OCI-LY3 (cell line): Measurements from ENCODE around the gene FDX2.

Source experiments
- H2AFZ ChIP-seq: fragments of 200-600, 300-600 bp; shearing (Covaris generic); 2 replicates; pipeline ENCODE4 v1.6.0; 2014; ENCODE audit warnings: antibody characterized with exemption, low read depth, low read length
- H3K27ac ChIP-seq: fragments of 200-600, 300-600 bp; sonication (generic); 2 replicates; pipeline ENCODE4 v1.5.1; 2014; ENCODE audit warnings: mild to moderate bottlenecking, low read length, moderate library complexity, mixed read lengths
- H3K27me3 ChIP-seq: fragments of 200-600, 300-600 bp; sonication (generic); 2 replicates; pipeline ENCODE4 v1.6.1; 2014; ENCODE audit warnings: low read depth, low read length, mixed read lengths
- H3K36me3 ChIP-seq: fragments of 200-600, 300-600 bp; sonication (generic); replicated peaks from 2 replicates; pipeline ENCODE3; 2014; ENCODE audit warnings: low read depth, low read length, mixed read lengths
- H3K4me1 ChIP-seq: fragments of 300-600, 200-600 bp; sonication (generic); 2 replicates; pipeline ENCODE4 v1.6.1; 2014; ENCODE audit warnings: low read length, mixed read lengths
- H3K4me2 ChIP-seq: fragments of 200-600, 300-600 bp; sonication (generic); 2 replicates; pipeline ENCODE4 v1.6.1; 2014; ENCODE audit warnings: low read length, mixed read lengths
- H3K4me3 ChIP-seq: fragments of 300-600, 200-600 bp; sonication (generic); 2 replicates; pipeline ENCODE4 v1.5.1; 2014; ENCODE audit warnings: antibody characterized with exemption, mild to moderate bottlenecking, low read length, moderate library complexity
- H3K79me2 ChIP-seq: fragments of 300-600, 200-600 bp; shearing (Covaris generic); 2 replicates; pipeline ENCODE4 v1.6.1; 2014; ENCODE audit warnings: mild to moderate bottlenecking, low read length, mixed read lengths
- H3K9ac ChIP-seq: fragments of 300-600, 200-600 bp; shearing (Covaris generic); 2 replicates; pipeline ENCODE4 v1.6.0; 2014; ENCODE audit warnings: mild to moderate bottlenecking, low read length, moderate library complexity
- H3K9me3 ChIP-seq: fragments of 200-600, 300-600 bp; shearing (Covaris generic); 2 replicates; pipeline ENCODE4 v1.6.1; 2014; ENCODE audit warnings: low read length, mixed read lengths; ENCODE audit not compliant: insufficient read depth
- H4K20me1 ChIP-seq: fragments of 200-600, 300-600 bp; sonication (generic); 2 replicates; pipeline ENCODE4 v1.6.1; 2016; ENCODE audit warnings: low read length, mixed read lengths; ENCODE audit not compliant: insufficient read depth
- CTCF ChIP-seq: fragments of 200-600, 300-600 bp; sonication (generic); IDR thresholded peaks from 2 replicates; pipeline ENCODE4 v1.5.1; 2014; ENCODE audit warnings: antibody characterized with exemption, low read length, low read depth
- EZH2phosphoT487 ChIP-seq: fragments of 200-600 bp; shearing (Covaris generic); IDR thresholded peaks from 2 replicates; pipeline ENCODE4 v1.6.1; 2018; ENCODE audit warnings: antibody characterized with exemption, mixed run types, low read depth

The FDX2 gene

GRCh38 chr19:10295305-10295846 lies 20.4 kb downstream of the FDX2 start:
- Histone ChIP-seq H3K79me2 (no peaks in the 10 kb centered on the region), H3K36me3 (peaks cover 8% of the 10 kb centered on the region), H3K27me3 (no peaks in the 10 kb centered on the region), H3K4me1 (no peaks in the 10 kb centered on the region; the same call in 1 of the 2 replicates), H2AFZ (no peak overlapping the region), H3K4me3 (no peak overlapping the region), H3K4me2 (no peak overlapping the region), H3K9me3 (no peaks in the 10 kb centered on the region), H3K9ac (no peak overlapping the region), H4K20me1 (no peaks in the 10 kb centered on the region), H3K27ac (no peak overlapping the region)
- TF ChIP-seq EZH2phosphoT487 (no peak), CTCF (no peak)

GRCh38 chr19:10294368-10294697 lies 21.5 kb downstream of the FDX2 start:
- Histone ChIP-seq H3K4me1 (no peaks in the 10 kb centered on the region), H3K27me3 (no peaks in the 10 kb centered on the region), H3K36me3 (peaks cover 8% of the 10 kb centered on the region), H3K27ac (no peak overlapping the region), H4K20me1 (no peaks in the 10 kb centered on the region), H3K79me2 (no peaks in the 10 kb centered on the region), H3K9me3 (no peaks in the 10 kb centered on the region), H3K4me2 (no peak overlapping the region), H3K9ac (no peak overlapping the region), H2AFZ (no peak overlapping the region), H3K4me3 (no peak overlapping the region)
- no peak for TF ChIP-seq EZH2phosphoT487
- TF ChIP-seq CTCF: no peak

- H3K4me1 ChIP-seq: peaks cover 2% of the 10 kb centered on the region
- no peak overlapping the region for H2AFZ ChIP-seq
- H3K79me2 ChIP-seq: no peaks in the 10 kb centered on the region
- no peak overlapping the region for H3K9ac ChIP-seq
- H3K27me3 ChIP-seq: no peaks in the 10 kb centered on the region
- no peaks in the 10 kb centered on the region for H3K9me3 ChIP-seq
- no peaks in the 10 kb centered on the region for H4K20me1 ChIP-seq
- peaks cover 8% of the 10 kb centered on the region for H3K36me3 ChIP-seq
- TF ChIP-seq CTCF (no peak), EZH2phosphoT487 (no peak)
- H3K4me2 ChIP-seq: no peak overlapping the region
- H3K4me3 ChIP-seq: no peak overlapping the region
- no peak overlapping the region for H3K27ac ChIP-seq
Observed at GRCh38 chr19:10293637-10294367, 22.0 kb downstream of the FDX2 start.

GRCh38 chr19:10292789-10293636 lies 22.8 kb downstream of the FDX2 start:
- H3K36me3 ChIP-seq: peaks cover 8% of the 10 kb centered on the region
- no peaks in the 10 kb centered on the region for H4K20me1 ChIP-seq
- peaks cover 5% of the 10 kb centered on the region for H3K4me1 ChIP-seq
- no peak overlapping the region for H2AFZ ChIP-seq
- no peak overlapping the region for H3K4me3 ChIP-seq
- no peak overlapping the region for H3K9ac ChIP-seq
- H3K9me3 ChIP-seq: no peaks in the 10 kb centered on the region
- no peak overlapping the region for H3K27ac ChIP-seq
- no peak overlapping the region for H3K4me2 ChIP-seq
- H3K79me2 ChIP-seq: no peaks in the 10 kb centered on the region
- TF ChIP-seq CTCF (no peak), EZH2phosphoT487 (no peak)
- H3K27me3 ChIP-seq: no peaks in the 10 kb centered on the region
